Measurements from ENCODE around the gene BCL11B.

The BCL11B gene

GRCh38 chr14:99177046-99177655 is 94.8 kb downstream of the BCL11B start:
- DNase-seq = no peak

DNA sequence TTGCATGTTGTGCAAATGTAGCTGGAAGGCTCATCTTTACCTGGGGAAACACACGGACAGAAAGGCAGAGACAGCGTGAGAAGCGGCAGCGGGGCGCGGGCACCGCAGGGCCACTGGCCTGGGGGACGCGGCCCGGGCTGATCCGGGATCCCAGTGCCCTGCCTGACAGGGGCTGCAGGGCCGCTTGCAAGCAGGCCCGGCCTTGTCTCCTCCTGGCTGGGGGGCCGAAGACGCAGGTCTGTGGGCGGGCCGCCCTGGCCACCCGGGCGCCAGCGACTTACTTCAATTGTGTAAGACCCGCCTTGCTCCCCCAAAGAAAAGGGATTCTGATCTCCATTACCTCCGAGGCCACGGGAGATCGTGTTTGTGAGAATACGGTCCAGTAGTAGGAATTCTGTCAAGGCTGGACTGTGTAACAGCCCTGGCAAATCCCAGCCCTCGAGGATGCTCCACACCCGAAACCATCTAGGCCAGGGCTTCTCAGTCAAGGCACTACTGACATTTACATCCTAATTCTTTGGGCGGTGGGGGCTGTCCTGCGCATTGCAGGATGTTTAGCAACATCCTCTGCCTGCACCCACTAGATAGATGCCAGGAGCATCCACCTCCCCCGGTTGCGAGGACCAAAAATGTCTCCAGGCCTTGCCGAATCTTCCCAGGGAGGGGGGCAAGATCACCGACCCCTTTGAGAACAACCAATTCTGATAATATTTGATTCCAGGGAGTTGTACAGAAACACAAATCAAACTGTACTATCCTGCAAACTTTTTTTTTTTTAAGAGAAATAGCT is 95.6 kb downstream of the BCL11B start:
- no peak for DNase-seq

DNA sequence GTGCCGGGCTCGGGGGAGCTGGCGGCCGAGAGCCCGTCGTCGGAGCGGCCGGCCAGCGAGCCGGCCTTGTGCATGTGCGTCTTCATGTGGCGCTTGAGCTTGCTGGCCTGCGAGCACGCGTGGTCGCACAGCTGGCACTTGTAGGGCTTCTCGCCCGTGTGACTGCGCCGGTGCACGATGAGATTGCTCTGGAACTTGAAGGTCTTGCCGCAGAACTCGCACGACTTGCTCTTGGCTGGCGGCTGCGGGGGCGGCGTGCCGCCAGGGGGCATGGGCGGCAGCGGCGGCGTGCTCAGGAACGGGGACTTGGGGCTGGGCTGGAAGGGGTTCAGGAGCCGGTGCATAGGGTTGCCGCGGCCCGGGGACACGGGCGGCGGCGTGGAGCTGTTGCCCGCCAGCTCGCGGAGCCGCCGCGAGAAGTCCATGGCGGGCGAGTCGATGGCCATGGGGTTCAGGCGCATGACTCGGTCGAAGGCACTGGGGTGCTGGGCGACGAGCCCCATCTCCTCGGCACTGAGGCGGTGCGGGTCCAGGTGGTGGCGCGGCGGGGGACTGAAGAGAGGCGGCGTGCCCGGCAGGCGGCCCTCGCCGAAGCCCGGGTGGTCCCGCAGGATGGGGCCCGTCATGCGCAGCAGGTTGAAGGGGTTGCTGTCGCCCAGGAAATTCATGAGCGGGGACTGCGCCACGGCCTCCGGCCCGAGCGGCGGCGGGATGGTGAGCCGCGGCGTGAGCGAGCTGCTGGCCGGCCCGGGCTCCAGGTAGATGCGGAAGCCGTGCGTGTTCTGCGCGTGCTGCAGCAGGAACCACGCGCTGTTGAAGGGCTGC is 96.5 kb downstream of the BCL11B start:
- DNase-seq = no peak

GRCh38 chr14:99174770-99175319 is 97.2 kb downstream of the BCL11B start:
- no peak for DNase-seq

- no peak for DNase-seq
Observed at GRCh38 chr14:99174081-99174769, 97.8 kb downstream of the BCL11B start.

GRCh38 chr14:99173506-99173905 is 98.5 kb downstream of the BCL11B start:
- DNase-seq = no peak

DNA sequence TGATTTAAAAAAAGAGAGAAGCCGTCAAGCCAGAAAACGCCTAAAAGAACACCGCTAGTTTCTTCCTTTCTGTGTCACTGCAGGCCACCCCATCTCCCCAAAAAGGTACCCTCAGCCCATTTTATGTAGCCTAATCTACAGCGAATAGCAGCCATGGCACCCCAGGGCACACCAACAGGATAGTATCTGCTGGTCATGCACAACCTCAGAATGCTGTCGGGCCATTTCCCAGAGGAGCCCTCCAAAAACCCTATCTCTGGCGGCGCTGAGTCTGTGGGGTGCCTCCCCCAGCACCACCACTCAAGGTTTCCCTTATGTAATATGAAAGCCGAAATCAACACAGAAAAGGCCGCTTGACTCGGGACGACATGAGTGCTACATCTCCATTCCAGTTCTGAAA is 98.9 kb downstream of the BCL11B start:
- DNase-seq = no peak

DNA sequence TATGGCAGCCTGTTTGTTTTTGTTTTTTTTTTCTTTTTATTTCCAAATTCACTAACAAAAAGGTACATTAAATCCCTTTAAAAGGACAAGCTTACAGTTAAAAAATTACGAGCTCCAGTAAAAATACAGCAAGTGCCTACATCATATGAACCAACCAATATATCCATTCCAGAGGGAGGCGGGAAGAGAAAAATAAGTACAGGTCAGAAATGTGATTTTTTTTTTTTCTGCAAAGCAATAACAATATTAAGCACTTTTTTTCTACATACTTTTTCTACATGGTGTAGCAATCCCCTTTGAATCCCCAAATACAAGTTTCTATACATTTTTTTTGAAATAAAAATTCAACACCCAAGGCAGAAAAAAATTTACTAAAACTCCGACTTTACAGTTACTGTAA is 100.6 kb downstream of the BCL11B start:
- no peak for DNase-seq

GRCh38 chr14:99169776-99170356 is 102.1 kb downstream of the BCL11B start:
- DNase-seq = no peak

DNA sequence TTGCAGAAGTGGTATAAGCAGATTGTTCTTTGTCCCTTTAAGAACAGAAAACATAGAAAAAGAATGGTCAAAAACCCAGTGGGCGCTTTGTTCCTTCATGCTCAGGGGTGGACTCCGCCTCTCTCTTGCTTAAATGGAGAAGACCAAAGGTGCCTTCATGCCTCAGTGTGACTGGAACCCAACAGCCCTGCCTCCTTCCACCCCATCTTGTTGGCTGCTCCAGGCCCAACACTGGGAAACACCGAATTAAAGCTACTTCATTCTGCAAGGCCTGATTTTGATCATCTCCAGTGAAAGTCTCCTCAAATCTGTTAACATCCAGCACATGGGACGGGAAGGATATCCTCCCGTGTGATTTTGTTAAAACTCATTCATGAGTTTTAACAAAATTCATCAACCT is 103.7 kb downstream of the BCL11B start:
- DNase-seq = no peak

- DNase-seq = no peak
Observed at GRCh38 chr14:99166506-99166905, 105.5 kb downstream of the BCL11B start.

GRCh38 chr14:99164712-99165111 is 107.3 kb downstream of the BCL11B start:
- DNase-seq = no peak

GRCh38 chr14:99163446-99163845 is 108.6 kb downstream of the BCL11B start:
- no peak for DNase-seq

DNA sequence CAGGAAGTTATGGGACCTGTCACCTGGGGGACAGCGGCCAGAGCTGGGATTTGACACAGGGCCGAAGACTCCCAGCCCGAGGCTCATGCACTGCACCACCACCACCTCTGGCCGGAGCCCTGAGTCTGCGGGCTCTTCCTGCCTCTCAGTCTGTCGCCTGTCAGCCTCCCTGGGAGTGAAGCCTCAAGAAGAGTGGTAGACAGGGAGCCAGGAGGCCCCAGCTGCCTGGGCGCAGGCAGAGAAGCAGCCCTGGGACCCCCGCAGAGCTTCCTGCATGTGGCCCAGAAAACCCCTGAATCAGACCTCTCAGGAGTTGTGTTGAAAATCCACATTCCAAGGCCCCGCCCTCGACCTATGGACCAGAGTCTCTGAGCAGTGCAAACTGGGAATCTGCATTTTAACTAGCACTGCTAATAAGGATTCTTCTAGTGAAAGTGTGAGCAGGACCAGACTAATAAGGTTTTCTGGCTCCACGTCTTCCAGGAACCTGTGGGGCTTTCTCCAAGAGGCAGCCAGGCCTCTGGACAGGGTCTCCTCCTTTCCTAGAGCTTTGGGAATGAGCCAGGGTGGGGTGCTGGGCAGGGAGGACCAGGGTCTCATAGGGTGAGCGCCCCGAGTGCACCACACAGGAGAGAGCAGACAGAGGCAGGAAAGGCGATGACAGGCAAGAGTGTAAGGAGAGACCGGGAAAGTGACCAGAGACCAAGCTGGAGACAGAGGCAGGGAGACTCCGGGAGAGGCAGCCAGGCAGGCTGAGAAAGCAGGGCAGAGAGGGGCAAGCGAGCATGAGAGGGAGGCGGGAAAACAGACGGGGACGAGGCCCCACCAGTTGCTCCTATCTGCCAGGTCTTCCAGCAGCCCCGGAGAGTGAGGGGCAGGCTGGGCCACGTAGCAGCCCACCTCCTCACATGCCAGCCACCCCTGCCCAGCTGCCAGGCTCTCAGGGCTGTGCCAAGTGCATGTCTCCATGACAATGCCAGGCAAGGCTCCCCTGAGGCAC is 112.4 kb downstream of the BCL11B start:
- DNase-seq = no peak

DNA sequence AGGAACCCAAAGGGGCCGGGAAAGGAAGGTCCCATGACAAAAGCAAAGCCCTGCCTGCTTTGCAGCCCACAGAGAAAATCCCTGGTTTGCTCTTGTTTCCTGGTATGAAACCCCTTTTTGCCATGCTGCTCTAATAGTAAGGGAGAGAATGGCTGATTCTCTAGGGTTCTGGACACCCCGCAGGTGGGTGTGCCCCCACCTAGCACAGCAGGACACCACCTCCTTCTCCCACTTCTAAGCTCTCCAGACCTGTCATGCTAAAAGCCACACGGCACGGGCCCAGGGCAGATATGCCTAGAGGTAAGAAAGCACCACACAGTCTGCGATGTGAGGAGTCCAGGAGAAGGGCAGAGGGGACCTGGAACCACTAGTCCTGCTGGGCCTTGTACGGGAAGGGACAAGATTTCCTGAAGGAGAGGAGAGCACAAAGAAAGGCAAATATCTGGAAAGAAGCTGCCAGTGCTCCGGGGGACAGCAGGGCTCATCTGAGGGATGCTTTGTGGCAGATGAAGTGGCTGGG is 113.3 kb downstream of the BCL11B start:
- no peak for DNase-seq

DNA sequence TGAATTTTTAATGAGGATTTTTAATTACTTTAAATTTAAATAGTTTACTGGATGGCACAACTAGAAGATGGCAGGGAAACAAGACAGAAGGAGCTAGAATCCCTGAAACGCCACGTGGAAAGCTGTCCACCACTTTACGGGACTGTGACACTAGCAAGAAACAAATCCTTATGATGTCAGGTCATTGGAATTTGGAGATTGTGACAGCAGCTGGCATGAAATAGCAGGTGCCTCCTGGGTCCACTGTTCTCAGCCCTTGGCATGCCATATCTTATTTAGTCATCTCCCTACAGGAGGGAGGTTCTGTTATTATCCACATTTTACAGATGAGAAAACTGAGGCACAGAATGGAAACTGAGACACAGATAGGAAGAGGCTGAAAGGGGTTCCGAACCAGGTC is 113.8 kb downstream of the BCL11B start:
- no peak for DNase-seq

DNA sequence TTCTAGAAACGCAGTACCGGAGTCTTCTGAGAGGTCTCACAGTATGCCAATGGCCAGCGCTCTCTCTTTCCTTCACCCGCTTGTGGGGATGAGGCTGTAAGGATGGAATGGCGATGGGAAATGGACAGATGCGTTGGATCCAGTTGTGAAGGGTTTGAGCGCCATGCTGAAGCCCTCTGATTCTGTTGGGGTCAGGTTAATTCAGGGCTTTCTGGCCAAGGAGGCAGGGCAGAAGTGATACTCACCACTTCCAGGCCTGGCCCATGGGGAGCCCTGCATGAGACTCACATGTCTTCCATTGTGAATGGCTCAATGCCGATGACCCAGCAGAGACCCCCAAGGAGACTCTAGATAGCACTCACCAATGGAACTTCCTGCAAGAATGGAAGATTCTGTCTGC is 114.3 kb downstream of the BCL11B start:
- DNase-seq = no peak

DNA sequence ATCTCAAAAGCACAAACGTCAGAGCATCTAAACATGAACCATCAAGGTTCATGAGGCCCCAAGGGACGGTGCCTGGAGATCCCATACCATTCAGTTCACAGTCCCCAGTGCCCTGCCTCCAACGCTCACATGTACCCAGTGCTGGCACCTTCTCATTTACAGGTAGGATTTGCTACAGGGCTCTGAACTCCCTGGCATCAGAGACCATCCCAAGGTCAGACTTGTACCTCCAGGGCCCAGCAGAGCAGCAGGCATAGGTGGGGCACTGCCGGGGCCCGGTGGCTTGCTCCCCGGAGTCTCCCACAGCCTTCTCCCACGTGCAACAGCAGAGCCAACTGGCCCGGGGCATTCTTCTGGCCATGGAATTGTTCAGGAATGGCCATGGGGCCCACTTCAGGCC is 114.8 kb downstream of the BCL11B start:
- DNase-seq = no peak

DNA sequence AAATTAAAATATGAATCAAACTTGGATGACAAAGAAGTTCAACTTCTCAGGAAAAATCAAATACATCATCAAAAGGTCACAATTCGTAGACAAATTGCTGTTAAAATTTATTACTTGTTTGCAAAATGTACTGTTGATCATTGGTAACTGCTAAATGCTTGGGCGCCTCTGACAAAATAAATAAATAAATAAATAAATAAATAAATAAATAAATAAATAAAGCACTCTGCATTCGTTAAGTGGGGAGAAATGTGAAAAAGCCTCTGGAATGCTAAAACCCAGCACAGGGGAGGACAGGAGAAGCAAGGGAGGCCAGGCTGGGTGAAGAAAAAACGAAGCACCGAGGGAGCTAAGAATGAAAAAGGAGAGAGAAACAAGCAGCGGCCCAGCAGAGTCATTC is 115.2 kb downstream of the BCL11B start:
- DNase-seq = no peak

DNA sequence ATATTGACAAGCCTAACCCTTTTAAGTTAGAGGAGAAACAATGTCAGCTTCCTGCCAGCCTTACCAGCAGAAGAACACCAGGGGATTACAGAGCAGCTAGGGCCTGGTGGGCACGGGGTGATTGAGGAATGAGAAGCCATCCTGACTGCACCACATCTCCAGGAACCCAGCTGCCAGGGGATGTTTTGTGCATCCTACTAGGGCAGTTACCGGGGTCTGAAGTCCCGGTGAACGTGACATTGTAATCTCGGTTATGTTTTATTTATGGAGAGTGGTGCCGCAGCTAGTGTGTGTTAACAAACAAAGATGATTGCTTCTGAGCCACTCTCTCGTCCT is 115.9 kb downstream of the BCL11B start:
- no peak for DNase-seq

Data from NCI-H774 (cell line).